IPS-11a (cell line): ENCODE results near the gene COPS3.

Experiments
- H3K4me3 ChIP-seq: one replicate; pipeline ENCODE4 v1.5.1; 2013; ENCODE audit warnings: low read depth, low read length, control low read depth

The COPS3 gene

DNA sequence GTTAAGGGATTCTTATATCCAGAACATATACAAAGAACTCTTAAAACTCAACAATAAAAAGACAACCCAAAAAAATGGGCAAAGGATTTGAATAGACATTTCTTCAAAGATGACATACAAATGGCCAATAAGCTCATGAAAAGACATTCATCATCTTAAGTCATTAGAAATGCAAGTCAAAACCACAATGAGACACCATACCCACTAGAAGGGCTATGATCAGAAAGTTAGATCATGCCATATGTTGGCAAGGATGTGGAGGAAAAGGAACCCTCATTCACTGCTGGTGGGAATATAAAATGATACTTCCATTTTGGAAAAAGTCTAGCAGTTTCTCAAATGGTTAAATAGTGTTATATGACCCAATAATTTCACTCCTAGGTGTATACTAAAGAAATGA lies 84.3 kb downstream of the COPS3 start:
- H3K4me3 ChIP-seq = no peak overlapping the region
